A673 (cell line): Measurements from ENCODE around the gene NOL9.

Experiments
- CTCF ChIP-seq: fragments of 300-800, 200-600 bp; sonication (generic); conservative IDR thresholded peaks from 2 replicates; pipeline ENCODE4 v1.5.1; 2017; ENCODE audit warnings: low read depth, mild to moderate bottlenecking, antibody characterized with exemption, low read length, moderate library complexity, mixed read lengths
- EZH2 ChIP-seq: fragments of 200-600 bp; sonication (generic); IDR thresholded peaks from 2 replicates; pipeline ENCODE4 v1.6.1; 2017; ENCODE audit warnings: borderline replicate concordance, low read depth, mild to moderate bottlenecking, mixed read lengths, antibody characterized with exemption, low read length; ENCODE audit not compliant: poor library complexity, severe bottlenecking

GRCh38 chr1:6526316-6526715 lies 28.0 kb downstream of the NOL9 start:
- TF ChIP-seq CTCF (no peak), EZH2 (no peak)
